ENCODE results near the gene CDH4. TPM values are rescaled to one million over a fixed set of nuclear protein-coding genes. Genes with fewer than 3 reads are reported as not detected.

Gene CDH4
- total and polyA plus RNA-seq, 2 of the 13 experiments (the other 11 are each of a cell fraction or from before 2014, with no cell fraction given): not detected

GRCh38 chr20:61757678-61758563 lies 505.9 kb downstream of the CDH4 start:
- no peaks in the 10 kb centered on the region for H3K9me3 ChIP-seq (ENCODE audit: low read length)
- peaks cover 23 to 81% of the 10 kb centered on the region in 2 experiments for H3K27me3 ChIP-seq (ENCODE audit: control insufficient read depth in 1 of 2, insufficient read depth in 2 of 2, low read length in 2 of 2)
- ChIA-PET POLR2A (no interaction called here), CTCF (ENCODE audit: low intra/inter-chr PET ratio, low total read pairs) (no interaction called here)
- H3K27ac ChIP-seq (ENCODE audit: extremely low read length, insufficient read depth, low read length): no peak overlapping the region
- no TSS peak for BruUV-seq (replicated peaks)
- WGBS (ENCODE audit: low lambda C conversion rate): 14% methylated on average over 23 of the region's 25 CpGs
- no peak for TF ChIP-seq ZKSCAN5 (CRISPR knock-in tag; IDR thresholded peaks at IDR 0.05)
- peak; percentile 24; the same call in 1 of the 2 replicates for TF ChIP-seq USF2 (IDR thresholded peaks at IDR 0.05; ENCODE audit: low read depth, low read length)
- no peak for TF ChIP-seq USF2 (CRISPR knock-in tag; IDR thresholded peaks at IDR 0.05; ENCODE audit: borderline replicate concordance)
- TF ChIP-seq ZNF350 (CRISPR knock-in tag; IDR thresholded peaks at IDR 0.05; ENCODE audit: borderline replicate concordance, low read depth): no peak
- peaks cover 2% of the 10 kb centered on the region; the same call in 1 of the 2 replicates for H4K20me1 ChIP-seq (ENCODE audit: insufficient read depth, low read length)
- DNase-seq (ENCODE audit: low spot score): no peak
- intact Hi-C loops (cut with micrococcal nuclease; ENCODE audit: unreplicated experiment) (no loop called here), in situ Hi-C loops (cut with HindIII; ENCODE audit: extremely low pct_ligation_motif_present, low pct_unique_long_range_greater_than_20kb) (no loop called here)
- H3K36me3 ChIP-seq (replicated peaks in 1 of 2; ENCODE audit: control insufficient read depth in 1 of 2, insufficient read depth in 2 of 2, low read length in 2 of 2): no peaks in the 10 kb centered on the region
- FAIRE-seq: no peak
- H3K79me2 ChIP-seq (ENCODE audit: insufficient read depth, low read length): no peaks in the 10 kb centered on the region
- H2AFZ ChIP-seq (ENCODE audit: low read length): no peak overlapping the region
- no peaks in the 10 kb centered on the region for H3K4me1 ChIP-seq (ENCODE audit: insufficient read depth, low read length)
- no peak; the same call in 2 of the 3 replicates for ATAC-seq
- no peak overlapping the region for H3K9ac ChIP-seq (ENCODE audit: insufficient read depth, low read depth, low read length)
- H3K4me2 ChIP-seq (ENCODE audit: low read depth, low read length): no peak overlapping the region
- no peak overlapping the region for H3K4me3 ChIP-seq (replicated peaks in 1 of 3; ENCODE audit: insufficient read depth in 1 of 3, low read depth in 2 of 3, low read length in 3 of 3)

All from HepG2 (cell line).